Trophoblast cell (in vitro differentiated cells and primary cell): ENCODE data around the gene POLE.

ENCODE experiments used
- DNase-seq, 2 donors: peaks; one replicate each; pipeline ENCODE4 v3.0.0-alpha.2; 2016
- H2AFZ ChIP-seq: 2 replicates; pipeline ENCODE4 v1.6.1; 2013; ENCODE audit warnings: low read length, moderate library complexity, mild to moderate bottlenecking; ENCODE audit not compliant: insufficient read depth, poor library complexity
- H2AK5ac ChIP-seq: 2 replicates; pipeline ENCODE4 v1.6.1; 2013; ENCODE audit warnings: mild to moderate bottlenecking, low read length
- H2BK120ac ChIP-seq: 2 replicates; pipeline ENCODE4 v1.6.1; 2013; ENCODE audit warnings: low read length, mild to moderate bottlenecking, moderate library complexity; ENCODE audit not compliant: insufficient read depth, poor library complexity
- H2BK12ac ChIP-seq: 2 replicates; pipeline ENCODE4 v1.6.1; 2013; ENCODE audit warnings: mild to moderate bottlenecking, low read length, moderate library complexity
- H2BK5ac ChIP-seq: 2 replicates; pipeline ENCODE4 v1.6.1; 2013; ENCODE audit warnings: low read length, low read depth, moderate library complexity, mild to moderate bottlenecking; ENCODE audit not compliant: poor library complexity
- H3K14ac ChIP-seq: 2 replicates; pipeline ENCODE4 v1.6.1; 2013; ENCODE audit warnings: mild to moderate bottlenecking, low read length
- H3K18ac ChIP-seq: 2 replicates; pipeline ENCODE4 v1.6.1; 2013; ENCODE audit warnings: mild to moderate bottlenecking, low read length
- H3K23ac ChIP-seq: 2 replicates; pipeline ENCODE4 v1.6.1; 2013; ENCODE audit warnings: low read length
- H3K27ac ChIP-seq: 2 replicates; pipeline ENCODE4 v1.5.1; 2013; ENCODE audit warnings: low read depth, mild to moderate bottlenecking, inconsistent platforms, low read length, moderate library complexity
- H3K27me3 ChIP-seq: 2 replicates; pipeline ENCODE4 v1.6.1; 2013; ENCODE audit warnings: inconsistent platforms, mild to moderate bottlenecking, low read length, moderate library complexity; ENCODE audit not compliant: insufficient read depth
- H3K36me3 ChIP-seq, 2 experiments: 1 replicate in 1 of 2; 2 replicates in 1 of 2; pipeline ENCODE4 v1.6.1; 2013; ENCODE audit warnings: low read length in 2 of 2, mild to moderate bottlenecking in 2 of 2, moderate library complexity in 1 of 2; ENCODE audit not compliant: insufficient read depth in 2 of 2, control insufficient read depth in 1 of 2
- H3K4ac ChIP-seq: 2 replicates; pipeline ENCODE4 v1.6.1; 2013; ENCODE audit warnings: low read depth, mild to moderate bottlenecking, low read length, moderate library complexity
- H3K4me1 ChIP-seq, 2 experiments: 1 replicate in 1 of 2; 2 replicates in 1 of 2; pipeline ENCODE4 v1.6.1; 2013; ENCODE audit warnings: low read length in 2 of 2, mild to moderate bottlenecking in 2 of 2, moderate library complexity in 1 of 2; ENCODE audit not compliant: insufficient read depth in 2 of 2, control insufficient read depth in 1 of 2
- H3K4me2 ChIP-seq: 2 replicates; pipeline ENCODE4 v1.6.1; 2013; ENCODE audit warnings: inconsistent platforms, mild to moderate bottlenecking, low read length, moderate library complexity
- H3K4me3 ChIP-seq: 2 replicates; pipeline ENCODE4 v1.5.1; 2013; ENCODE audit warnings: mild to moderate bottlenecking, low read depth, low read length, inconsistent platforms
- H3K79me1 ChIP-seq: one replicate; pipeline ENCODE4 v1.6.1; 2013; ENCODE audit warnings: low read length
- H3K79me2 ChIP-seq: 2 replicates; pipeline ENCODE4 v1.6.1; 2013; ENCODE audit warnings: low read length, mild to moderate bottlenecking; ENCODE audit not compliant: control insufficient read depth, insufficient read depth, poor library complexity
- H3K9ac ChIP-seq: 2 replicates; pipeline ENCODE4 v1.6.1; 2013; ENCODE audit warnings: mild to moderate bottlenecking, low read length
- H3K9me3 ChIP-seq: 2 replicates; pipeline ENCODE4 v1.6.1; 2013; ENCODE audit warnings: low read depth, mild to moderate bottlenecking, control low read depth, inconsistent platforms, low read length; ENCODE audit not compliant: insufficient read depth
- H4K12ac ChIP-seq: 2 replicates; pipeline ENCODE4 v1.6.1; 2013; ENCODE audit warnings: low read depth, mild to moderate bottlenecking, low read length, moderate library complexity
- H4K8ac ChIP-seq: 2 replicates; pipeline ENCODE4 v1.6.1; 2013; ENCODE audit warnings: low read depth, mild to moderate bottlenecking, low read length, moderate library complexity
- H4K91ac ChIP-seq: one replicate; pipeline ENCODE4 v1.6.1; 2013; ENCODE audit warnings: low read depth, mild to moderate bottlenecking, low read length, moderate library complexity
- WGBS: extraction: QIAGEN DNeasy Blood & Tissue Kit; methylation state at CpG from one replicate; pipeline ENCODE4 v1.1.7; 2013; ENCODE audit warnings: missing lambda C conversion rate; ENCODE audit not compliant: insufficient read length, insufficient coverage; ENCODE audit errors: extremely low coverage; 5-methylcytosine and 5-hydroxymethylcytosine counted together

The POLE gene

DNA sequence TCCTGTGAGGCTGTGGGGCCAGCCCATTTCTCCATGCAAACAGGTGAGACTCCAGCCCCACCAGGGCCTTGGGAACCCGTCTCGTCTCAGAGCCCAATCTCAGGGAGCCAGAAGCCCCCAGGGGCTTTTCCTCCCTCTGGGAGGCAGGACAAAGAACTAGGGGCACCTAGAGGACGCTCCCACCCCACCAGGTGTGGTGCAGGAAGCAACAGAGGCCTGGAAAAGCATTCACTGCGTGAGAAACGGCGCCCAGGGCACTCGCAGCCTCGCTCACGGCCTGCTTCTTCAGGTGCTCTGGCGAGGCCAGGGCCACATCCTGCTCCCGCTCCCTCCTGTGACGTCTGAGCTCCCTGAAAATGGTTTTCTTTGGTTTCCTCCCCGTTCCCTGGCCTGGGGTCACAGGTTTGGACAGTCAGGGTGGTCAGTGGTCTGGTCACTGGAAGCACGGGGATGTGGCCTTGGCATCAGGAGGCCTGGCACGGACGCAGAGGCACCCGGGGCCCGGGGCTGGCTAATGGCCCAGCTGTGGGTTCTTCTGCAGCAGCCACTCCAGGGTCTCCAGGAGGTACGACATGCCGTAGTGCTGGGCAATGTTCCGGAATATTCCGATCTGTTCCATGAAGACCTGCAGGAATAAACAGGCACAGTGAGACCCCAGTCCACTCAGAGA is 62.8 kb downstream of the POLE start:
- WGBS: no CpG with 5 or more reads among the region's 22 CpGs
- peaks cover 17 to 18% of the 10 kb centered on the region in 2 experiments for H3K4me1 ChIP-seq
- H3K4ac ChIP-seq: no peak overlapping the region
- no peak overlapping the region for H2AFZ ChIP-seq
- H3K27me3 ChIP-seq: peaks cover 4% of the 10 kb centered on the region
- H2BK12ac ChIP-seq: no peak overlapping the region
- H4K8ac ChIP-seq: no peak overlapping the region
- no peak overlapping the region for H4K91ac ChIP-seq
- no peak overlapping the region for H3K27ac ChIP-seq
- H2BK5ac ChIP-seq: no peak overlapping the region
- peaks cover 34 to 35% of the 10 kb centered on the region in 2 experiments for H3K36me3 ChIP-seq
- H2BK120ac ChIP-seq: no peak overlapping the region
- no peak overlapping the region for H2AK5ac ChIP-seq
- H3K18ac ChIP-seq: no peak overlapping the region
- H3K4me3 ChIP-seq: no peak overlapping the region
- no peak overlapping the region for H3K4me2 ChIP-seq
- H3K14ac ChIP-seq: no peak overlapping the region
- H3K79me1 ChIP-seq: no peaks in the 10 kb centered on the region
- no peak overlapping the region for H3K9ac ChIP-seq
- no peak overlapping the region for H4K12ac ChIP-seq
- no peaks in the 10 kb centered on the region for H3K9me3 ChIP-seq
- no peaks in the 10 kb centered on the region for H3K79me2 ChIP-seq
- H3K23ac ChIP-seq: no peak overlapping the region
- DNase-seq: no peak

DNA sequence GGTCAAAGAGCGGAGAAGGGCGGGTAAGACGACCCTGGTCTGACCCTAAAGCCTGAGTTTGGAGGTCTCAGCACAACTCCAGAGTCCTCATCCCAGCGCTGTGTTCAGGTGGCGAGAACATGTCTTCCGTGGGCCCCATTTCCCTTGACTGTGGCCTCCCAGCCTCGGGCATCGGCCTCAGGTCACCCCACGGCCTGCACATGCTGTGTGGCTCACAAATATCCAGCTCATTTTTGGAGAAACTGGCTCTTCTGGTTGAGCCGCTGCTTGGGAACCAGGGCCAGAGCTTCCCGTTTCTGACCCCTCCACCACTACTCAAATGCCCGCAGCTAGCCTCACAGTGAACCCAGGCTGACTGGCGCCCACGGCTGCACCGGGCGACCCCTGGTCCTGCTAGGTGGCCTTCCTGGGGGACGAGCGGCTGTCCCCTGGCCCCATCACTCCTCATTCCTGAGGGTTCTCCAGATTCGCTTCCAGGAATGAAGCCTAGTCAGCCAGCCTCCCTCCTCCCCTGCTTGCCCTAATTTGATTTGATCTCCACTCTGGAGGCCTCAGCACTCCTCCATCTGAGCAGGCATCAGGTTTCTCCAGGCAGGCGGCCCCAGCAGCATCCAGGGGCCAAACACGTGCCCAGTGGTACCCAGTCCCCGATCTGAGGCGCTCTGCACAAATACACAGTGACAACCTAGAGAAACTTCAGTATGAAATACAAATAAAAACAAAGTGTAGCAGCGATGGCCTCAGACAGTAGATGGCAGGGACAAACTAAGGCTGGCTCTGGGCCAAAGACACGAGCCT is 63.9 kb downstream of the POLE start:
- Histone ChIP-seq H3K14ac (no peak overlapping the region), H3K27me3 (peaks cover 9% of the 10 kb centered on the region), H3K9me3 (peaks cover 1% of the 10 kb centered on the region), H3K4ac (no peak overlapping the region), H2BK120ac (no peak overlapping the region), H2AFZ (no peak overlapping the region), H3K36me3 (peaks cover 31% of the 10 kb centered on the region in 2 experiments), H3K4me2 (no peak overlapping the region), H3K9ac (no peak overlapping the region), H4K8ac (no peak overlapping the region), H3K18ac (no peak overlapping the region), H4K12ac (no peak overlapping the region), H2BK12ac (no peak overlapping the region), H2AK5ac (no peak overlapping the region), H3K4me1 (peaks cover 18% of the 10 kb centered on the region in 2 experiments), H3K23ac (no peak overlapping the region), H3K79me1 (no peaks in the 10 kb centered on the region), H3K79me2 (no peaks in the 10 kb centered on the region), H4K91ac (no peak overlapping the region), H3K4me3 (no peak overlapping the region), H3K27ac (no peak overlapping the region), H2BK5ac (peak overlapping the region; percentile 3)
- no CpG with 5 or more reads among the region's 25 CpGs for WGBS
- DNase-seq: peak; percentile 84 to 86

DNA sequence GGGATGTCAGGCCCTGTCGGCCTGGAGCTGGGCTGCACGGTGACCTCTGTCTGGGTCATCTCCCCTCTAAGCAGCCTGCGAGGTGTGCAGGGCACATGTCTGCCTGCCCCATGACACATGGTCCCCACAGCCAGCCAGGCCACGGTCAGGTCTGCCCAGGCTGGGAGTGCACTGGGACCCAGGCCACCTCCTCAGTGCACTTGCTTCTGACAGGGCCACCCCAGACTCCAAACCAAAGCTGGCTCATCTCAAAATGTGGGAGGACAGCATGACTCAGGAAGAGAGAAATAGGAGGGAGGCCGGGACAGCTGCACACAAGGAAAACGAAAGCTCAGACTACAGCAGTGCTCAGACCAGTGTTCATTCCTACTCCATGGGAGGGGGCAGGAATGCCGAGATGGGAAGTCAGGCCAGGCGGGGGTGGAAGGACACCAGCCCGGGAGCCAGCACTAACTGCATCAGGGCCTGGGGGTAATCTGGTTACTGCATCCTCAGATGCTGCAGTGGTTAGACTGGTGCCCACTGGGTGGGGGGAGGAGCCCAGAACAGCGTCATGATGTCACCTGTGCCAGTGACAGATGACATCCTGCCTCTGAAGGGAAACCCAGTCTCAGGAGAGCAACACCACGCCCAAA is 64.6 kb downstream of the POLE start:
- no peak overlapping the region for H3K14ac ChIP-seq
- H2BK12ac ChIP-seq: no peak overlapping the region
- H3K27ac ChIP-seq: peak overlapping the region; percentile 8
- peaks cover 16% of the 10 kb centered on the region for H3K27me3 ChIP-seq
- no peak overlapping the region for H4K8ac ChIP-seq
- H2AFZ ChIP-seq: no peak overlapping the region
- H2BK5ac ChIP-seq: peak overlapping the region; percentile 3
- H3K9ac ChIP-seq: no peak overlapping the region
- no peak overlapping the region for H3K4ac ChIP-seq
- H3K4me1 ChIP-seq: peaks cover 18 to 20% of the 10 kb centered on the region in 2 experiments
- no CpG with 5 or more reads among the region's 11 CpGs for WGBS
- H3K36me3 ChIP-seq: peaks cover 31% of the 10 kb centered on the region in 2 experiments
- no peak overlapping the region for H3K4me3 ChIP-seq
- H4K91ac ChIP-seq: no peak overlapping the region
- H3K79me1 ChIP-seq: no peaks in the 10 kb centered on the region
- H3K9me3 ChIP-seq: peaks cover 4% of the 10 kb centered on the region
- peak; percentile 77 to 84 for DNase-seq
- no peak overlapping the region for H3K4me2 ChIP-seq
- H2AK5ac ChIP-seq: peak overlapping the region; percentile 32
- H4K12ac ChIP-seq: no peak overlapping the region
- H2BK120ac ChIP-seq: no peak overlapping the region
- no peak overlapping the region for H3K23ac ChIP-seq
- peak overlapping the region; percentile 23 for H3K18ac ChIP-seq
- no peaks in the 10 kb centered on the region for H3K79me2 ChIP-seq

DNA sequence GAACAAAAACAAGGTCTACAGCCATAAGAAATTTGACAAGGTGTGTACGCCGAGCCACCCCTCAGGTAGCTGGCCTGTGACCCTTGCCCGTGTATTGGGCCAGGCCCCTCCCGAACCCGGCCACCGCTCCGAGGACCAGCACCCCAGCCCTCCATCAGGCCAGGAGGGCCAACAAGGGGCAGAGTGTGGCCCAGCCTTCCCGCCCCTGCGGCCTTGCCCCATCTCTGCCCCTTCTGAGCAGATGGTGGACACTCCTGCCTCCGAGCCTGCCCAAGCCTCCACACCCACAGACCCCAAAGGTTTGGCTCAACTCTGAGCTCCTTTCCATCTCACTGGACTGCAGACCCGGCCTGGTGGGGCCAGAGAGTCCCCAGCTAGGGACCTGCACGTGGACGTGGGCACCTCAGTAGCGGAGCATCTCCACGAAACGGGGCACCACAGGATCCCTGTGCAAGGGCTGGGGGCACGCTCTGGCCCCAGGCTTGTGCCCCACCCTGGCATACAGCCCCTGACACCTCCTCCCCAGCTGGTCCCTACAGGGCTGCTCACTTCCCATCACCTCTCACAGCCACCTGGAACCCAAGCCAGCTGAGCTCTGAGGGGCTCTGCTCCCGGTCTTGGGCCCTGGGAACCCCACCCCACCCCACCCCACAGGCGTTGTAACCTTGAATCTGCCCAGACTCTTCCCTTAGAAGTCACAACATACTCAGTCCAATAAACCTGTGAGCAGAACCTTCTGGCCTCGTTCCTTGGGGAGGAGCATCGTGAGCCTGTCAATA is 65.3 kb downstream of the POLE start:
- H4K91ac ChIP-seq: no peak overlapping the region
- no peak overlapping the region for H3K4ac ChIP-seq
- H4K8ac ChIP-seq: no peak overlapping the region
- peaks cover 29% of the 10 kb centered on the region in 2 experiments for H3K36me3 ChIP-seq
- H3K23ac ChIP-seq: no peak overlapping the region
- H3K14ac ChIP-seq: no peak overlapping the region
- H3K18ac ChIP-seq: no peak overlapping the region
- H3K79me2 ChIP-seq: no peaks in the 10 kb centered on the region
- WGBS: no CpG with 5 or more reads among the region's 21 CpGs
- H2AFZ ChIP-seq: no peak overlapping the region
- H2BK12ac ChIP-seq: no peak overlapping the region
- no peaks in the 10 kb centered on the region for H3K79me1 ChIP-seq
- no peak overlapping the region for H3K4me3 ChIP-seq
- H3K4me2 ChIP-seq: no peak overlapping the region
- H2BK5ac ChIP-seq: no peak overlapping the region
- H3K9ac ChIP-seq: no peak overlapping the region
- H4K12ac ChIP-seq: no peak overlapping the region
- H3K4me1 ChIP-seq: peaks cover 18 to 20% of the 10 kb centered on the region in 2 experiments
- H2BK120ac ChIP-seq: no peak overlapping the region
- peaks cover 8% of the 10 kb centered on the region for H3K9me3 ChIP-seq
- H3K27ac ChIP-seq: no peak overlapping the region
- peaks cover 23% of the 10 kb centered on the region for H3K27me3 ChIP-seq
- DNase-seq: no peak
- H2AK5ac ChIP-seq: no peak overlapping the region
